ENCODE data around the gene LTBP3.

Gene LTBP3

GRCh38 chr11:65553301-65554001 lies 4.7 kb downstream of the LTBP3 start:
- peak; percentile 83 for DNase-seq

- DNase-seq, result peak; percentile 56
Measured at GRCh38 chr11:65552388-65552951, 5.7 kb downstream of the LTBP3 start.

- DNase-seq, result peak; percentile 86
Measured at GRCh38 chr11:65551572-65552387, 6.4 kb downstream of the LTBP3 start.

- DNase-seq, result no peak
Measured at GRCh38 chr11:65549096-65549495, 9.1 kb downstream of the LTBP3 start.

- DNase-seq, result no peak
Measured at GRCh38 chr11:65548395-65548794, 9.8 kb downstream of the LTBP3 start.

GRCh38 chr11:65547446-65548125 lies 10.6 kb downstream of the LTBP3 start:
- DNase-seq, result no peak

- DNase-seq, result peak; percentile 85
Measured at GRCh38 chr11:65546217-65546958, 11.8 kb downstream of the LTBP3 start.

- DNase-seq, result peak; percentile 60
Measured at GRCh38 chr11:65545853-65546216, 12.3 kb downstream of the LTBP3 start.

- DNase-seq, result no peak
Measured at GRCh38 chr11:65542738-65543390, 15.3 kb downstream of the LTBP3 start.

GRCh38 chr11:65541093-65541982 lies 16.8 kb downstream of the LTBP3 start:
- peak; percentile 70 for DNase-seq

GRCh38 chr11:65540290-65541092 lies 17.7 kb downstream of the LTBP3 start:
- DNase-seq, result no peak

- no peak for DNase-seq
Measured at GRCh38 chr11:65539744-65540289, 18.3 kb downstream of the LTBP3 start.

GRCh38 chr11:65538915-65539743 lies 19.0 kb downstream of the LTBP3 start:
- no peak for DNase-seq

GRCh38 chr11:65538232-65538914 lies 19.8 kb downstream of the LTBP3 start:
- DNase-seq, result no peak

GRCh38 chr11:65537620-65538231 lies 20.4 kb downstream of the LTBP3 start:
- no peak for DNase-seq

GRCh38 chr11:65537296-65537597 lies 20.9 kb downstream of the LTBP3 start:
- DNase-seq, result no peak

- no peak for DNase-seq
Measured at GRCh38 chr11:65536412-65537295, 21.5 kb downstream of the LTBP3 start.

Measured in NCI-H510A treated with DMSO at 0.1 percent for 48 hours (cell line).